PC-9 (cell line): ENCODE results near the gene TMA7. TPM values are rescaled to one million over a fixed set of nuclear protein-coding genes. Genes with fewer than 3 reads are reported as not detected.
A peak's percentile ranks its signal among the peaks of the same experiment; 100 is the strongest.

Experiments used
- BruUV-seq: library from RNA; stranded (reverse); fragments of 400-500 nt; replicated peaks from 2 replicates; lab custom pipeline; 2021; lab: Mats Ljungman, UMichigan
- CTCF ChIA-PET: fragments of 300-600 bp; sonication (Branson Sonifier 250); formaldehyde crosslinking; loops from one replicate; lab custom pipeline; 2022; ENCODE audit warnings: antibody characterized with exemption; lab: Charles Lee
- POLR2A ChIA-PET: fragments of 300-600 bp; sonication (Branson Sonifier 250); formaldehyde crosslinking; loops from one replicate; lab custom pipeline; 2022; ENCODE audit warnings: antibody characterized with exemption; ENCODE audit not compliant: unreplicated experiment; lab: Charles Lee
- DNase-seq, 2 experiments: peaks; one replicate each; pipeline versions ENCODE4 v3.0.0 to v3.0.0-alpha.2; 2015 to 2022; ENCODE audit warnings: mixed read lengths in 1 of 2
- H2AFZ ChIP-seq: fragments of 200-600 bp; sonication (generic); 2 replicates; pipeline ENCODE4 v1.8.1; 2017; ENCODE audit warnings: antibody characterized with exemption
- H3F3A ChIP-seq: fragments of 200-600 bp; sonication (generic); 2 replicates; pipeline ENCODE4 v1.8.1; 2017; ENCODE audit warnings: antibody characterized with exemption, mild to moderate bottlenecking, low read depth; ENCODE audit not compliant: insufficient read depth
- H3K27ac ChIP-seq: fragments of 200-600 bp; sonication (generic); 2 replicates; pipeline ENCODE4 v1.6.1; 2016; ENCODE audit warnings: mixed run types
- H3K27me3 ChIP-seq: fragments of 200-600 bp; sonication (generic); 2 replicates; pipeline ENCODE4 v1.6.1; 2016; ENCODE audit warnings: low read depth, mixed run types; ENCODE audit not compliant: insufficient read depth
- H3K36me3 ChIP-seq: fragments of 200-600 bp; sonication (generic); 2 replicates; pipeline ENCODE4 v1.6.1; 2016; ENCODE audit warnings: low read depth, mixed run types
- H3K4me1 ChIP-seq: fragments of 200-600 bp; sonication (generic); replicated peaks from 2 replicates; pipeline ENCODE4 v1.6.1; 2016; ENCODE audit warnings: mixed run types; ENCODE audit not compliant: insufficient read depth
- H3K4me2 ChIP-seq: fragments of 200-600 bp; sonication (generic); 2 replicates; pipeline ENCODE4 v1.6.1; 2017; ENCODE audit warnings: mixed run types
- H3K4me3 ChIP-seq: fragments of 200-600 bp; sonication (generic); 2 replicates; pipeline ENCODE4 v1.6.1; 2016; ENCODE audit warnings: mixed run types
- H3K79me2 ChIP-seq: fragments of 200-600 bp; sonication (generic); 2 replicates; pipeline ENCODE4 v1.6.1; 2017; ENCODE audit warnings: low read depth, mixed run types
- H3K9me2 ChIP-seq: fragments of 200-600 bp; sonication (generic); 2 replicates; pipeline ENCODE4 v1.8.1; 2017; ENCODE audit warnings: mild to moderate bottlenecking; ENCODE audit not compliant: insufficient read depth
- H3K9me3 ChIP-seq: fragments of 200-600 bp; sonication (generic); 2 replicates; pipeline ENCODE4 v1.8.1; 2016; ENCODE audit warnings: low read depth; ENCODE audit not compliant: insufficient read depth
- H4K20me1 ChIP-seq: fragments of 200-600 bp; sonication (generic); 2 replicates; pipeline ENCODE4 v1.8.1; 2017; ENCODE audit not compliant: insufficient read depth
- CTCF ChIP-seq: fragments of 200-600 bp; sonication (generic); conservative IDR thresholded peaks from 2 replicates; pipeline ENCODE4 v1.6.1; 2017; ENCODE audit warnings: mixed run types, antibody characterized with exemption, mild to moderate bottlenecking, moderate library complexity
- EZH2 ChIP-seq: fragments of 200-600 bp; sonication (generic); IDR thresholded peaks from 2 replicates; pipeline ENCODE4 v1.8.0; 2017; ENCODE audit warnings: antibody characterized with exemption, low read depth
- intact Hi-C: fragments of 100-400 bp; cut with micrococcal nuclease; formaldehyde crosslinking; loops from one replicate; pipeline ENCODE4 v1.10.0; 2022; ENCODE audit not compliant: unreplicated experiment
- total RNA-seq: library from RNA; stranded (reverse); gene quantifications from 2 replicates; pipeline ENCODE4 v1.2.3, GENCODE V29; 2021

TMA7 gene
- total RNA-seq, 1 experiment from 2014 or later: 314 TPM

DNA sequence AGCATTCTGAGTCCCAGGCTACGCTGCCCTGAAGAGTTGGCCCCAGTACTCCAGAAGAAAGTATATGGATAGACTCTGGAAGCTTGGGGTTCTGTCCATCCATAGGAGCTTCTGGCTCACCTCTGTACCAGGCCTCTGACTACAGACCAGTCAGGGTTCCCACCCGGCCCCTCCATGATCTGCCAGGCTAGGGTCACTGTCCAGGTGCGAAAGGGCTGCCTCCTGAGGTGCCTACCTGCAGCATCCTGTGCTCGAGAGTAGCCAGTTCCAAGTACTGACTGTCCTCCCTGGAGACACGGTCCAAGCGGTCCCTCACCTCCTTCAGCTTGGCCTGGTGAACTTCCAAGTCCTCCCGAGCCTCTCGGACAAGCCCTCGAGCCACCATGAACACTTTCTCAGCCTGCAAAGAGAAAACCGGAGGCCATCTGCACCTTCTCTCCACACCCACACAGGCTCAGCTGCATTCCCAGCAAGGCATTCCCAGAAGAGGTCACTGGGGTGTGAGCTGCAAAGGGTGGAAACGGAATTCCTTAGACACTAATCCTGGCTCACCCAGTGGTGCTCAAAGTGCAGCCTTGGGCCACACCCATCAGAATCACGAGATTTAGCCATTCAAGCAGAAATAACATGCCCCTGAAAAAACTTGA, 6.5 kb upstream of the TMA7 start:
- ChIA-PET POLR2A (interaction anchor here (0.5 to 1.1 kb wide), 8 partner anchors 11 to 699 kb away, joined by 3 to 5 read pairs (median 4); partner anchors contain the start of gene USP19), CTCF (interaction anchor here (0.6 to 2.8 kb wide), 4 partner anchors 33 to 480 kb away, joined by 3 to 19 read pairs (median 3); no protein-coding TSS in a partner anchor)
- peak; percentile 89 to 90 for DNase-seq
- Histone ChIP-seq H2AFZ (no peak overlapping the region), H3K27ac (peak overlapping the region; percentile 86), H4K20me1 (no peaks in the 10 kb centered on the region), H3K4me3 (peak overlapping the region; percentile 43; the same call in 1 of the 2 replicates), H3K36me3 (no peaks in the 10 kb centered on the region), H3F3A (peaks cover 32% of the 10 kb centered on the region), H3K4me2 (peak overlapping the region; percentile 65), H3K4me1 (peaks cover 49% of the 10 kb centered on the region), H3K9me3 (no peaks in the 10 kb centered on the region), H3K27me3 (no peaks in the 10 kb centered on the region), H3K9me2 (no peaks in the 10 kb centered on the region), H3K79me2 (peaks cover 27% of the 10 kb centered on the region)
- TSS peak; percentile 70 for BruUV-seq
- TF ChIP-seq CTCF: no peak
- TF ChIP-seq EZH2: no peak
- intact Hi-C loops: loop anchor here (10.0 kb wide), 1 partner anchor 129 kb away; the partner anchor contains the start of gene NME6

GRCh38 chr3:48434591-48435222, 5.3 kb upstream of the TMA7 start:
- POLR2A ChIA-PET: interaction anchor here (0.6 to 1.1 kb wide), 3 partner anchors 164 to 401 kb away, joined by 3 to 5 read pairs (median 4); no protein-coding TSS in a partner anchor
- no peaks in the 10 kb centered on the region for H3K9me2 ChIP-seq
- no peak overlapping the region for H2AFZ ChIP-seq

More at GRCh38 chr3:48434591-48435222, 5.3 kb upstream of the TMA7 start:
- Histone ChIP-seq H3K4me2 (peak overlapping the region; percentile 65), H3K27ac (peak overlapping the region; percentile 86), H3K79me2 (peaks cover 38% of the 10 kb centered on the region), H3F3A (peaks cover 32% of the 10 kb centered on the region), H3K4me1 (peaks cover 49% of the 10 kb centered on the region), H3K27me3 (no peaks in the 10 kb centered on the region), H3K4me3 (no peak overlapping the region), H3K9me3 (no peaks in the 10 kb centered on the region), H4K20me1 (no peaks in the 10 kb centered on the region), H3K36me3 (no peaks in the 10 kb centered on the region)
- no peak for DNase-seq
- TF ChIP-seq CTCF: no peak
- TF ChIP-seq EZH2: no peak
- CTCF ChIA-PET: interaction anchor here (0.5 to 2.8 kb wide), 4 partner anchors 34 to 479 kb away, joined by 3 to 19 read pairs (median 4); no protein-coding TSS in a partner anchor
- no TSS peak for BruUV-seq
- intact Hi-C loops: loop anchor here (10.0 kb wide), 1 partner anchor 130 kb away; the partner anchor contains the start of gene NME6
